Peyer's patch (tissue), 4 donors: ENCODE measurements around the gene LRP4. TPM values are rescaled to one million over a fixed set of nuclear protein-coding genes. Genes with fewer than 3 reads are reported as not detected.

ENCODE experiments used
- DNase-seq, 3 donors: peaks; one replicate each; pipeline ENCODE4 v3.0.0-alpha.2; 2017 to 2019
- H3K27ac ChIP-seq, 4 donors: fragments of 200-600 bp; sonication (generic); one replicate each; pipeline ENCODE4 v1.5.1; 2016 to 2019
- H3K27me3 ChIP-seq, 2 donors: fragments of 200-600 bp; sonication (generic); one replicate each; pipeline ENCODE4 v1.5.1; 2019
- H3K36me3 ChIP-seq, 3 donors: fragments of 200-600 bp; sonication (generic); one replicate each; pipeline ENCODE4 v1.5.1; 2016 to 2019
- H3K4me1 ChIP-seq, 4 donors: fragments of 200-600 bp; sonication (generic); one replicate each; pipeline ENCODE4 v1.5.1; 2016 to 2019
- H3K4me3 ChIP-seq, 4 donors: fragments of 200-600 bp; sonication (generic); 1 replicate in 3 of 4; 2 replicates in 1 of 4; pipeline ENCODE4 v1.5.1; 2016 to 2019; ENCODE audit warnings: mild to moderate bottlenecking in 1 of 4
- H3K9me3 ChIP-seq, 4 donors: fragments of 200-600 bp; sonication (generic); one replicate each; pipeline ENCODE4 v1.5.1; 2016 to 2019; ENCODE audit warnings: mild to moderate bottlenecking in 1 of 4
- CTCF ChIP-seq, 6 experiments: fragments of 450-650 bp in 4 of 6; fragments of 200-600 bp in 2 of 6; sonication (generic) in 1 of 6; IDR thresholded peaks; one replicate each; pipeline ENCODE4 v1.5.1; 2017 to 2019; ENCODE audit warnings: antibody characterized with exemption in 6 of 6, mild to moderate bottlenecking in 3 of 6, moderate library complexity in 1 of 6
- POLR2A ChIP-seq, 2 donors: fragments of 450-650 bp; IDR thresholded peaks; one replicate each; pipeline ENCODE4 v1.5.1; 2017; ENCODE audit warnings: antibody characterized with exemption in 2 of 2, mild to moderate bottlenecking in 2 of 2, moderate library complexity in 2 of 2
- total RNA-seq, 4 donors: library from RNA; depleted of rRNA; stranded (reverse); fragments of >200 nt; gene quantifications; one replicate each; pipeline ENCODE4 v1.1.0, GENCODE V29; 2016

The LRP4 gene
- total RNA-seq, 4 donors from 2014 or later, result 37.1 to 62.5 (median 44.4) TPM

- Histone ChIP-seq H3K36me3 (peaks cover 0 to 44% (median 0%) of the 10 kb centered on the region in 3 donors), H3K9me3 (no peaks in the 10 kb centered on the region), H3K4me3 (no peak overlapping the region), H3K27me3 (no peaks in the 10 kb centered on the region), H3K27ac (no peak overlapping the region), H3K4me1 (no peaks in the 10 kb centered on the region)
- TF ChIP-seq CTCF (IDR thresholded peaks at IDR 0.05) (no peak), POLR2A (IDR thresholded peaks at IDR 0.05) (no peak)
- no peak for DNase-seq
Measured at GRCh38 chr11:46892838-46893237, 25.5 kb downstream of the LRP4 start.

- no peak for TF ChIP-seq POLR2A (IDR thresholded peaks at IDR 0.05)
- no peak for TF ChIP-seq CTCF (IDR thresholded peaks at IDR 0.05)
- H3K27ac ChIP-seq, result no peak overlapping the region
- no peak for DNase-seq
- peaks cover 0 to 44% (median 0%) of the 10 kb centered on the region in 3 donors for H3K36me3 ChIP-seq
- no peaks in the 10 kb centered on the region for H3K4me1 ChIP-seq
- H3K4me3 ChIP-seq, result no peak overlapping the region
- no peaks in the 10 kb centered on the region for H3K9me3 ChIP-seq
- H3K27me3 ChIP-seq, result no peaks in the 10 kb centered on the region
Measured at GRCh38 chr11:46892109-46892508, 26.2 kb downstream of the LRP4 start.

GRCh38 chr11:46890665-46891064 lies 27.7 kb downstream of the LRP4 start:
- Histone ChIP-seq H3K9me3 (no peaks in the 10 kb centered on the region), H3K27me3 (no peaks in the 10 kb centered on the region), H3K4me1 (no peaks in the 10 kb centered on the region), H3K36me3 (peaks cover 0 to 44% (median 0%) of the 10 kb centered on the region in 3 donors), H3K4me3 (no peak overlapping the region), H3K27ac (no peak overlapping the region)
- no peak for DNase-seq
- TF ChIP-seq CTCF (IDR thresholded peaks at IDR 0.05) (no peak), POLR2A (IDR thresholded peaks at IDR 0.05) (no peak)

- peak; percentile 49 to 95 (median 92) for TF ChIP-seq CTCF (IDR thresholded peaks at IDR 0.05)
- TF ChIP-seq POLR2A (IDR thresholded peaks at IDR 0.05), result no peak
- Histone ChIP-seq H3K4me3 (no peak overlapping the region), H3K27me3 (no peaks in the 10 kb centered on the region), H3K27ac (no peak overlapping the region), H3K9me3 (no peaks in the 10 kb centered on the region), H3K36me3 (peaks cover 0 to 44% (median 0%) of the 10 kb centered on the region in 3 donors), H3K4me1 (no peaks in the 10 kb centered on the region)
- DNase-seq, result peak in 2 of 3 donors; percentile 73 to 90
Measured at GRCh38 chr11:46889689-46890475, 28.5 kb downstream of the LRP4 start.

GRCh38 chr11:46889251-46889650 lies 29.1 kb downstream of the LRP4 start:
- peaks cover 0 to 38% (median 0%) of the 10 kb centered on the region in 3 donors for H3K36me3 ChIP-seq
- H3K9me3 ChIP-seq, result no peaks in the 10 kb centered on the region
- no peaks in the 10 kb centered on the region for H3K4me1 ChIP-seq
- H3K4me3 ChIP-seq, result no peak overlapping the region
- no peak overlapping the region for H3K27ac ChIP-seq
- TF ChIP-seq CTCF (IDR thresholded peaks at IDR 0.05) (no peak), POLR2A (IDR thresholded peaks at IDR 0.05) (no peak)
- no peak for DNase-seq
- no peaks in the 10 kb centered on the region for H3K27me3 ChIP-seq
